Mesendoderm (in vitro differentiated cells): ENCODE measurements around the gene RAB36.

Experiments used
- DNase-seq: peaks from one replicate; pipeline ENCODE4 v3.0.0; 2013
- H2AK5ac ChIP-seq: 2 replicates; pipeline ENCODE4 v1.6.1; 2013; ENCODE audit warnings: low read length, inconsistent platforms
- H2BK120ac ChIP-seq: 2 replicates; pipeline ENCODE4 v1.6.1; 2013; ENCODE audit warnings: low read depth, mild to moderate bottlenecking, low read length, moderate library complexity, mixed read lengths
- H2BK15ac ChIP-seq: replicated peaks from 2 replicates; pipeline ENCODE4 v1.6.1; 2013; ENCODE audit warnings: low read depth, mild to moderate bottlenecking, moderate library complexity
- H2BK5ac ChIP-seq: 2 replicates; pipeline ENCODE4 v1.6.1; 2013; ENCODE audit warnings: low read length, inconsistent platforms
- H3K18ac ChIP-seq: 2 replicates; pipeline ENCODE4 v1.6.1; 2013; ENCODE audit warnings: mild to moderate bottlenecking, low read length, mixed read lengths
- H3K23ac ChIP-seq: one replicate; pipeline ENCODE4 v1.6.1; 2013; ENCODE audit warnings: low read length
- H3K27ac ChIP-seq: 2 replicates; pipeline ENCODE4 v1.5.1; 2013; ENCODE audit warnings: low read depth, mild to moderate bottlenecking, inconsistent platforms, low read length, moderate library complexity
- H3K27me3 ChIP-seq: 2 replicates; pipeline ENCODE4 v1.6.1; 2013; ENCODE audit warnings: low read length, control low read depth, mild to moderate bottlenecking, inconsistent platforms; ENCODE audit not compliant: insufficient read depth, poor library complexity
- H3K36me3 ChIP-seq: 2 replicates; pipeline ENCODE4 v1.6.1; 2013; ENCODE audit warnings: low read length, inconsistent platforms; ENCODE audit not compliant: control insufficient read depth, insufficient read depth
- H3K4ac ChIP-seq: one replicate; pipeline ENCODE4 v1.6.1; 2013; ENCODE audit warnings: low read depth, mild to moderate bottlenecking, low read length, moderate library complexity
- H3K4me1 ChIP-seq: 2 replicates; pipeline ENCODE4 v1.6.1; 2013; ENCODE audit warnings: low read depth, low read length, inconsistent platforms; ENCODE audit not compliant: control insufficient read depth
- H3K4me2 ChIP-seq: 2 replicates; pipeline ENCODE4 v1.6.1; 2013; ENCODE audit warnings: low read length
- H3K4me3 ChIP-seq: 2 replicates; pipeline ENCODE4 v1.5.1; 2013; ENCODE audit warnings: mild to moderate bottlenecking, low read length
- H3K56ac ChIP-seq: one replicate; pipeline ENCODE4 v1.6.1; 2013; ENCODE audit warnings: low read length
- H3K79me1 ChIP-seq: 2 replicates; pipeline ENCODE4 v1.6.1; 2013; ENCODE audit warnings: low read length, inconsistent platforms
- H3K79me2 ChIP-seq: 2 replicates; pipeline ENCODE4 v1.6.1; 2013; ENCODE audit warnings: mild to moderate bottlenecking, low read length; ENCODE audit not compliant: control insufficient read depth, insufficient read depth
- H3K9ac ChIP-seq: 2 replicates; pipeline ENCODE4 v1.6.1; 2013; ENCODE audit warnings: low read length, inconsistent platforms
- H4K5ac ChIP-seq: one replicate; pipeline ENCODE4 v1.6.1; 2013; ENCODE audit warnings: low read length
- H4K8ac ChIP-seq: one replicate; pipeline ENCODE4 v1.6.1; 2013; ENCODE audit warnings: low read depth, mild to moderate bottlenecking, control low read depth, low read length, moderate library complexity
- WGBS: extraction: QIAGEN DNeasy Blood & Tissue Kit; methylation state at CpG from one replicate; pipeline ENCODE4 v1.1.7; 2013; ENCODE audit warnings: low lambda C conversion rate, missing lambda C conversion rate; ENCODE audit not compliant: insufficient coverage; ENCODE audit errors: extremely low coverage; 5-methylcytosine and 5-hydroxymethylcytosine counted together

RAB36 gene

DNA sequence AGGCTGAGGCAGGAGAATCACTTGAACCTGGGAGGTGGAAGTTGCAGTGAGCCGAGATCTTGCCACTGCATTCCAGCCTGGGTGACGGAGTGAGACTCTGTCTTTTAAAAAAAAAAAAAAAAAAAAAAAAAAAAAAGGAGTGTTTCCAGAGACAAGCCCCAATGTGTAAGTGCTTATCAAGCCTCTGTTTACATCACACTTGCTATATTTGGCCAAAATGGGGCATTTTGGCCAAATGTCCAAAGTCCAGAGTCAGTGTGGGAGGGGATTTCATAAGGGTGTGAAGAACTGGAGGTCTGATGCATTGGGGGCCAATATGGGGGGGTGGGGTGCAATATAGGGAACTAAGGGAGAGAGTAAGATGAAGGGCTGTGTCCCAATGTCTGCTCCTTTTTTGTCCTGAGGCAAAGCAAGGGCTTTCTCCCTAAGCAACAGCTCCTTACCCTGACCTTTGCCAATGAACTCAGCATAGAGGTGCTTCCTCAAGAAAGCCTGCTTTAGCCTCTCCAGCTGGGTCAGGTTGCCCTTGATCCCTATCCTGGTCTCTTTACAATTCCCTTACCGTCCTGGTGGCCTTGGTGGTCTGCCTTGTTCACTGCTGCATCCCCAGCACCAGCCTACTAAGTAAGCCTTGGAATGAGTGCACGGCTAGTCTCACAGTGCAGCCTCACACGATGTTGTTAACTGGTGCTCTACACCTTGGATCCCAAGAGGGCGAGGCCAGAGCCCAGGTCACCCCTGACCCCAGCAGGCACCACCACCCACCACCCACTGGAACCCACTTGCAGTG, 21.0 kb downstream of the RAB36 start:
- no peaks in the 10 kb centered on the region for H3K36me3 ChIP-seq
- H4K8ac ChIP-seq: no peak overlapping the region
- H2BK120ac ChIP-seq: no peak overlapping the region
- H3K27ac ChIP-seq: no peak overlapping the region
- no peaks in the 10 kb centered on the region for H3K79me2 ChIP-seq
- H4K5ac ChIP-seq: no peak overlapping the region
- no peak overlapping the region for H3K9ac ChIP-seq
- H3K79me1 ChIP-seq: no peaks in the 10 kb centered on the region
- no peaks in the 10 kb centered on the region for H3K27me3 ChIP-seq
- H3K4me2 ChIP-seq: no peak overlapping the region
- H3K18ac ChIP-seq: no peak overlapping the region
- H2AK5ac ChIP-seq: no peak overlapping the region
- H2BK15ac ChIP-seq: no peak overlapping the region
- no peak for DNase-seq
- H3K4me3 ChIP-seq: no peak overlapping the region
- no peak overlapping the region for H3K56ac ChIP-seq
- no peaks in the 10 kb centered on the region for H3K4me1 ChIP-seq
- WGBS: no CpG with 5 or more reads among the region's 6 CpGs
- H2BK5ac ChIP-seq: no peak overlapping the region
- H3K23ac ChIP-seq: no peak overlapping the region
- no peak overlapping the region for H3K4ac ChIP-seq

DNA sequence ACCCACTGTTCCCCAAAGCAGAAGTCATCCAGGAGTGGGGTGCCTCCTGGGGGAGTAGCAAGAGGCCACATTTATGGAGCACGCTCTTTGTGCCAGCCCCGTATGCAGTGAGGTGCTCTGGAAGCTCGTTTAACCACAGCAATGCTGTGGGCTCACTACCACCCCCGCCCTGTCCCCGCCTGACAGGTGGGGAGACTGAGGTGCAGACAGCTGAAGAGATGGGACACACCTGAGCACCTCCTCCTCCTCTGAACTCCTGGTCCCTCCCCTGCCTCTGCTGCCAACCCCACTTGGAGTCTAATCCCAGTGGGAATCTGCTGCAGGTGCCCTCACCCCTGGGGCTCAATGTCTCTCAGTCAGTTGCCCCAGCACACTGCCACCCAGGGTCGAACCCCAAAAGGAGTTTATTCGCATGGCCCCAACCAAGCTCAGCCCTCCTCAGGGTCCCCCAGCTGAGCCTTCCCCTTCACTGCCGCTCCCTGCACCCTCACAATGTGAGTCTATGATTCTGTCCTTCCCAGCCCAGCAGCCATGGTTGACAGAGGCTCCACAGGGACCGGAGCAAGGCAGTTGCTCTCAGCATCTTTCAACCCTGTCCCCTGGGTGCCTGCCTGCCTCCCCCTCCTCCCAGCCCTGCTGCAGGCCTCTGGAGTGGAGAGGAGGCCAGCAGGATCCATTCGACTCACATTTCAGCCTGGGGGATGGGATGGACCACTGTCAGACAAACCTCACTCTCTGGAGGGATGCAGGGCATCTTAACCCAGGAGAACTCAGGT, 21.8 kb downstream of the RAB36 start:
- Histone ChIP-seq H3K36me3 (no peaks in the 10 kb centered on the region), H2BK15ac (no peak overlapping the region), H3K18ac (no peak overlapping the region), H3K56ac (no peak overlapping the region), H3K4ac (no peak overlapping the region), H2BK120ac (no peak overlapping the region), H3K79me2 (no peaks in the 10 kb centered on the region), H2BK5ac (no peak overlapping the region), H2AK5ac (no peak overlapping the region), H3K4me1 (no peaks in the 10 kb centered on the region), H3K4me2 (no peak overlapping the region), H3K4me3 (no peak overlapping the region), H4K8ac (no peak overlapping the region), H3K27ac (no peak overlapping the region), H3K27me3 (no peaks in the 10 kb centered on the region), H4K5ac (no peak overlapping the region), H3K23ac (no peak overlapping the region), H3K79me1 (no peaks in the 10 kb centered on the region), H3K9ac (no peak overlapping the region)
- no CpG with 5 or more reads among the region's 10 CpGs for WGBS
- DNase-seq: no peak

DNA sequence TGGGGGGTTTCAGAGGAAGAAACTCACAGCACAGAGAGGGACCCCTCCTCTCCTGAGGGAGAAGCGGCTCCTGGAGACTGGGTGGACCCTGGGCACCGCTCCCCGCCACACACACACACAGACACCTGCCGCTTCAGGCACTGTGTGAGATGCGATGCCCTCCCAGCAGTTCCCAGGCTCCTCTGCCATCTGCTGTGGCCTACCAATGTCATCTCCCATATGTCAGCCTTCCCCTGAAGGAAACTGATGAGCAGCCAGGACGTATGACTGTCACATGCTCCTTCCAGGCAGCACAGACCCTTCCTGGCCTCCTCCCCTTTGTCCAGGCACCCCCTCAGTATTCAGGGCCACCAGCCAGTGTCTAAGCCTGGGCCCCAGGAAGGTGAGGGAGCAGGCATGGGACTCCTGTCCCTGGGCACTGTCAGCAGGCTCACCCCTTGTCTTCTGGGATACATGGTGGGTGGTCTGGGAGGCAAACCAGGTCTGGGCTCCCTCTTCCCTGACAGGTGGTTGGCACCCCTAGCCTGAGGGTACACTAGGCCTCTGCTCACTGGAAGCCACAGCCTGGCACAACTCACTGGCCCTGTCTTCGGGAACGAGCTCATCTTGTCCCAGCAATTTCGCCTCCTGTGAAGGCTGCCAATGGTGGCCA, 23.2 kb downstream of the RAB36 start:
- H3K18ac ChIP-seq: no peak overlapping the region
- no peak overlapping the region for H2AK5ac ChIP-seq
- H3K79me1 ChIP-seq: no peaks in the 10 kb centered on the region
- H3K23ac ChIP-seq: no peak overlapping the region
- no peaks in the 10 kb centered on the region for H3K27me3 ChIP-seq
- H2BK15ac ChIP-seq: no peak overlapping the region
- H2BK5ac ChIP-seq: no peak overlapping the region
- no peaks in the 10 kb centered on the region for H3K4me1 ChIP-seq
- H3K4me3 ChIP-seq: no peak overlapping the region
- DNase-seq: no peak
- H3K4ac ChIP-seq: no peak overlapping the region
- H3K36me3 ChIP-seq: no peaks in the 10 kb centered on the region
- H3K56ac ChIP-seq: no peak overlapping the region
- no peak overlapping the region for H3K27ac ChIP-seq
- H2BK120ac ChIP-seq: no peak overlapping the region
- no peak overlapping the region for H3K4me2 ChIP-seq
- WGBS: no CpG with 5 or more reads among the region's 9 CpGs
- H3K9ac ChIP-seq: no peak overlapping the region
- no peaks in the 10 kb centered on the region for H3K79me2 ChIP-seq
- no peak overlapping the region for H4K5ac ChIP-seq
- no peak overlapping the region for H4K8ac ChIP-seq

DNA sequence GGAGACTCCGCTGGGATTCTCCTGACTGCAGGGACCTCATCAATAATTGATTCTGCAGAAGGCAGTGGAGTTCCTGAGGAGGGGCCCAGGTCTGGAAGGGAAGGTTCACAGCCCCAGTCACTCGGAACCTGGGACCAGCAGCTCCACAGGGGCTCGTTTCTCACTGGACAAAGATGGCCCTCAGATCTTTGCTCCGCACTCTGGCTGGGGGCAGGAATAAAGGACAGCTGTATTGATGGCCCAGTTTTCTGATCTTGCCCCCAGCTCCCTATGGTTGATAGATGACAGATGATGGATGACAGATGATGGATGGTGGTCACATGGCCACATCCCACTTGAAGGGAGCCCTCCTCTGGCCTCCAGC, 23.7 kb downstream of the RAB36 start:
- H3K18ac ChIP-seq: no peak overlapping the region
- H2AK5ac ChIP-seq: no peak overlapping the region
- no peak overlapping the region for H4K5ac ChIP-seq
- no peak overlapping the region for H3K56ac ChIP-seq
- no peak overlapping the region for H3K27ac ChIP-seq
- no peak overlapping the region for H3K23ac ChIP-seq
- no peak overlapping the region for H2BK5ac ChIP-seq
- no peak overlapping the region for H3K4me2 ChIP-seq
- no peak overlapping the region for H3K4ac ChIP-seq
- no CpG with 5 or more reads among the region's 4 CpGs for WGBS
- H3K4me1 ChIP-seq: no peaks in the 10 kb centered on the region
- no peak overlapping the region for H4K8ac ChIP-seq
- no peaks in the 10 kb centered on the region for H3K79me2 ChIP-seq
- no peak overlapping the region for H3K4me3 ChIP-seq
- no peak overlapping the region for H2BK120ac ChIP-seq
- H3K79me1 ChIP-seq: no peaks in the 10 kb centered on the region
- H2BK15ac ChIP-seq: no peak overlapping the region
- DNase-seq: no peak
- H3K36me3 ChIP-seq: no peaks in the 10 kb centered on the region
- no peak overlapping the region for H3K9ac ChIP-seq
- H3K27me3 ChIP-seq: no peaks in the 10 kb centered on the region

DNA sequence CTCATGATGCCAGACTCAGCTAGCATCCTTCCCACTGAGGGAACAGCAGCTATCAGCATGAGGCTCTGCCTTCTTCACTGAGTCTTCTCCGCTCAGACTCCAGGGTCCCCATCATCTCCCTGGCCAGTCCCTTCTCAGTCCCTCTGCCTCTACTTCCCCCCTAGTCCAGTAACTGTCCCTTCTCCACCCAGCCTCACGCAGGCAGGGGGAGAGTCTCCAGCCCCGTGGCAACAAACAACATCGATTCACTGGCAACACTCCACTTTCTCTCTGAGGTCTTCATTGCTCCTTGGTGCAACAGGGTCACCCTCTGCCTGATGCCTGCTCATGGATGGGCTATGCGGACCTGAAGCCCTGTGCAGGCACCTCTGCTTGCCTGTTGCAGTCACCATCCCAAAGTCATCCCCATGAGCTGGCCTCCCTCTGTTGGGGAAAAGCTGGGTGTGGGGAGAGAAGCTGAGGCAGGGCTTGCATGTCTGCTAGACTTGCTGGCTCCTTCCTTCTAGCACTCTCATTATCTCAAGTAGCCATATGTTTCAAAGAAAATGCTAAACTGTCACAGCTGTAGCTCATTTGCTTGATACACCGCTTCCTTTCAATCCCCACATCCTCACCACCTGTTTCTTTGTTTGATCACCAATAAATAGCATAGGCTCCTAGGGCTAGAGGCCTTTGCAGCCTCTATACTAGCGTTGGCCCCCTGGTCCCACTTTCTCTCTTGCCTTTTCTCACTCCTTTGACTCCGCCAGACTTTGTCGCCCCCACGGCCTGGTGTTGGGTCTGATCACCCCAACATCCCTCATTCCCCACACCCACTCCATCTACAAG, 30.8 kb downstream of the RAB36 start:
- Histone ChIP-seq H2AK5ac (no peak overlapping the region), H4K8ac (no peak overlapping the region), H3K79me2 (no peaks in the 10 kb centered on the region), H3K27ac (no peak overlapping the region), H3K56ac (no peak overlapping the region), H3K23ac (no peak overlapping the region), H3K79me1 (no peaks in the 10 kb centered on the region), H3K18ac (no peak overlapping the region), H3K4ac (no peak overlapping the region), H3K36me3 (no peaks in the 10 kb centered on the region), H4K5ac (no peak overlapping the region), H3K4me1 (peaks cover 2% of the 10 kb centered on the region), H3K4me2 (no peak overlapping the region), H3K27me3 (no peaks in the 10 kb centered on the region), H2BK5ac (no peak overlapping the region), H3K9ac (no peak overlapping the region), H2BK120ac (no peak overlapping the region), H3K4me3 (no peak overlapping the region), H2BK15ac (no peak overlapping the region)
- WGBS: no CpG with 5 or more reads among the region's 10 CpGs
- DNase-seq: peak; percentile 26
